ENCODE measurements around the gene LCE2A.
"Not testable (repeated sequence)": the region's sequence is repeated elsewhere in the genome, so short reads cannot be mapped to it uniquely, and the experiment has no call there.

The LCE2A gene, protein sequence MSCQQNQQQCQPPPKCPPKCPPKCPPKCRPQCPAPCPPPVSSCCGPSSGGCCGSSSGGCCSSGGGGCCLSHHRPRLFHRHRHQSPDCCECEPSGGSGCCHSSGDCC

DNA sequence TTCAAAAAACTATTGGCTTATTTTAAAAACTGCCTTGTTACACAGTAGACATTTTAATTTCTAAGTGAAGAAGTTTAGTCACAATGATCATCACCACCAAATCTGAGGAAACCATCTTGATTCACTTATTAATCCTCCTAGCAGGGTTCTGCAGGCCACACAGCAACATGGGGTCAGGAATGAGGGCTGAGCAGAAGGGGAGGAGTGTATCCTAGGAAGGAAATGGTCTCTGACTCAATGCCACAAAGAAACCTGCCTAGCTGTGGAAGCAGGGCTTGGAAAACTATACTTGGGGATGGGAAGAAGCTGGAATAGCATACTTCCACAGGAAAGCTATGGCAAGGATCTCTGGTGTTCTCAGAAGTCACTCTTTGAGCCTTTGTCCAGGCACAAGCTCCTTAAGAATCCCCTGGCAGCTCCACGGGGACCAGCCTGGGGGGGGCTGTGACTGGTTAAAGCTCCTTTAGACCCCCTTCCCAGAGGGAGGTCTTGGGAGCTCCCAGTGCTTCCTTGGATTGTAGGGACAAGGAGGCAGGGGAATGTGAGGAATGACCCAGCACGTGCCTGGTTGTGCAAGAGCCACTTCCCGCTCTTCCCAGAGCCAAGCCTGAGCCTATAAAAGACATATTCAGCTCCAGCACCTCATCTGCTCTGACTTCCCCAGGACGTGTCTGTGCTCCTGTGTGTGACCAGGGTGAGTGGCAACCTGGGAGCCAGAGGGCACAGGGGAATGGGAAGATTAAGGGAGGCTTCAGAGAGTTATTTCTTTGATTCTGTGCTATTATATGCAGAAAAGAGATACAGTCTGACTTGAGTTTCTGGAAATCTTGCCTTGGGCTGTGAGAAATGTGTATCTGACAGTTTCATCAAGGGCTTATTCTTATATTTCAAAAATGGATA lies at the start of gene LCE2A:
TSS of gene LCE2A (plus strand) at position 645 of the 900 bp plus-strand sequence. CDS start 557 bp downstream, outside the sequence.
- no peak for DNase-seq

DNA sequence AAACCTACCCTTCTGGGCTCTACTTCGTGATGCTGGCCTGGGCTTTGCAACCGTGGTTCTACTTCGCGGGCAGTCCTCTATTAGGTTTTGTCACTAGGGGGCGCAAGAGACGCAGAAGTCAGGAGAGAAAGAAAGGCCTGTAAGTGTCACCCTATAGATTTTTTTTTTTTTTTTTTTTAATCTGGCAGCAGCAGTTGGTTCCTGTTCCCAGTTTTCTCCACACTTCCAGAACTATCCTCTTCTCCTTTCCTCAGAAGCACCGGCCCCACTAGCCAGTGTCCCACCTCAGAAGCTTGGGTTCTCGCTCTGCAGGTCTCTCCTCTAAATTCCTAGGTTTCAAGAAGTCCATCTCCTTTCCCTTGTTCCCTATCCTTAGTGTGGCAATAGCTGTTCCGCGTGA lies 44.0 kb upstream of the LCE2A start:
- peak; percentile 18 for DNase-seq

DNA sequence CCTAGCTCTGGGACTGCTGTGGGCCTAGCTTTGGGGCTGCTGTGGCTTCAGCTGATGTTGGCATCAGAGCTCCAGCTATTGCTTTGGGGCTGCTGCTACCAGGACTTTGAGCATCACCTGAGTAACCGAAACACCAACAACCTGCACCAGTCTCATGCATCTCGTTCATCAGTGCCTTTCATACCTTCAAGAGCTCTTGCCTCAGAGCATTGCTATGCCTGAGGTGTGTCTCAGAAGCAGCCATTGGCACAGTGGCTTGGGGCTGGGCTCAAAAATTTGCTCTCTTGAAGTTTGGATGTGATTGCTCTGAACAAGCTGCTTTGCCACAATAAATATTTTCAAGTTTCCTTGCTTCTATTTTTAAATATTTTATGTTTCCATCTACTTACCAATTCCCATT lies 41.7 kb upstream of the LCE2A start:
- no peak for DNase-seq

DNA sequence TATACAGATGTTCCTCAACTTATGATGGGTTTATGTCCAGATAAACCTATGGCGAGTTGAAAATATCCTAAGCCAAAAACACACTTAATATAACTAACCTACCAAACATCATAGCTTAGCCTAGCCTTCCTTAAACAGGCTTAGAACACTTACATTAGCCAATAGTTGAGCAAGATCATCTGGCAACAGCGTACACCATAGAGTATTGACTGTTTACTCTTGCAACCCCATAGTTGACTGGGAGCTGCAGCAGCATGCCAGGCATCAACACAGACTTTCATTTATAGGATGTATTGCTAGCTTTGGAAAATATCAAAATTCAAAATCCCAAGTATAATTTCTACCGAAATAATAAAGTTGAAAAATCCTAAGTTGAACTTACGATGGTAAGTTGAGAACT lies 40.5 kb upstream of the LCE2A start:
- no peak for DNase-seq

DNA sequence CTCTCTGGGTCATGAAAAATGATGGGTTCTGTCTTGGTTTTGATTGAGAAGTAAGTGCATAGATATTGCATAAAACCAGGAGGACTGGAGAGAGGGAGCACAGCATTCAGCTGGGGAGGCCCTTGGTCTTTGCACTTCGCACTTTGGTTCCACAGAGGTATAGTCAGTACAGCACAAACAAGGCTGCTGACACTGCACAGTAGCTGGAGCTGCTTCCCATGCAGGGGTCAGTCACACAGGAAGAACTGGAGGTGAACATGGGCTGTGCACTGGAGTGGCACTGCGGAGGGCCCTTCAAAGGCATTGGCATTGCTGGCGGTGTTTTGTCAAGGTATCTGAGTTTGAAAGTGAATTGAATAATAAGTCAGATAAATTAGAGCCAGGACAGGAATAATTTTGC lies 39.5 kb upstream of the LCE2A start:
- no peak for DNase-seq

DNA sequence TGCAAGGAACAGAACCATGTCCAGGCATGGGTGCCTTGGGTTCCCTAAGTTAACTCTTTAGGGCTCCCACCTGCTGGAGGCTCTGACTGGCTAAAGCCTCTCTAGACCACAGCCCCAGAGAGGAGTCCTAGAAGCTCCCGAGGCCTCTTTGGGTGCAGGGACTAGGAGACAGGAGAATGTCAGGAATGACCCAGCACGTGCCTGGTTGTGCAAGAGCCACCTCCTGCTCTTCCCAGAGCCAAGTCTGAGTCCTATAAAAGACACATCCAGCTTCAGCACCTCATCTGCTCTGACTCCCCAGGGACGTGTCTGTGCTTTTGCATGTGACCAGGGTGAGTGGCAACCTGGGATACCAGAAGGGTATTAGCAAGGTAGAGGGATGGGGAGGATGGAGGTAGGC lies 35.0 kb upstream of the LCE2A start, which contains the start of gene LCE2D:
TSS of gene LCE2D (plus strand) at position 283 of the 400 bp plus-strand sequence. CDS start 726 bp downstream, outside the sequence.
- no peak for DNase-seq

DNA sequence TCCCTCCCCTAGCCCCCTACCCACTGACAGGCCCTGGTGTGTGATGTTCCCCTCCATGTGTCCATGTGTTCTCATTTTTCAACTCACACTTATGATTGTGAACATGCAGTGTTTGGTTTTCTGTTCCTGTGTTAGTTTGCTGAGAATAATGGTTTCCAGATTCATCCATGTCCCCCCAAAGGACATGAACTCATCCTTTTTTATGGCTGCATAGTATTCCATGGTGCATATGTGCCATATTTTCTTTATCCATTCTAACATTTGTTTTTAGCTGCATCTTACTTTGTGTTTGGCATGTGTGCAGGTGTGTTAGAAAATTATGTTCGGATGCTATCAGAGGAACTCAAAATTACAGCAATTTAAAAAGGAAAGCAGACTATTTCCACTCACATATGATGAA lies 32.0 kb upstream of the LCE2A start:
- DNase-seq, result not testable (repeated sequence)

DNA sequence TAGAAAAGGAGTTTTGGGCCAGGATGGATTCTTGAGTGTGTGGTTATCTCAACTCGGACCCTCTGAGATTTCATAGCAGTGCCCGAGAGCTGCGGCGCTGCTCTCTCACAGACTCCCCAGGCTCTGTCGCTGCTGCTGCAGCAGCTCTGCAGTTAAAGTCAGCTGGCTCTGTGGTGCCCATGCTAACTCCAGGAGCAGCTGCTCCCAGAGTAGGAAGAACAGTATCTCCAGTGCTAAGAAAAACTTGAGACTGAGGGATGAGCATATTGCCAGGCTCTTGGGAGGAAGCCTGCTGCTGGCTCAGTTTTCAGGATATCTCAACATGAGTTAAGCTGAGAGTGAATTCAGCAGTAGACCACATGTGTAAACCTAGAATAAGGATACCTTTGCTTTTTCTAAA lies 30.5 kb upstream of the LCE2A start:
- DNase-seq, result no peak

DNA sequence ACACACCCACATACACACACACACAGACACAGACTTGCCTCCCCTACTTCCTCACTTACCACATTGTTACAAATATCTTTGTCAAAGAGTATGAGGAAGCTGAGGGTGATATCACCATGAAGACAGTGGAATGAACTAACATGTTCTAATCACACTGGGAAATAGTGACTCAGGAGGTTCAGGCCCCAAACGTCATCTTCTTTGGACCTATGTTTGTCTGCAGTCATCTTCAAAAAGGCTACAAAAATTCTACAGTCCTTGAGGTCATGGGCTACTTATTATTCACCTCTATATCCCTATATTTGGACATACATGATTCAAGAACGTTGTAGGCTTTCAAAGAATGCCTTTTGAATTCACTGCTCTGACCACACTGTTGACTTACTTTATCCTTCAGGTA lies 25.1 kb upstream of the LCE2A start:
- DNase-seq, result no peak

DNA sequence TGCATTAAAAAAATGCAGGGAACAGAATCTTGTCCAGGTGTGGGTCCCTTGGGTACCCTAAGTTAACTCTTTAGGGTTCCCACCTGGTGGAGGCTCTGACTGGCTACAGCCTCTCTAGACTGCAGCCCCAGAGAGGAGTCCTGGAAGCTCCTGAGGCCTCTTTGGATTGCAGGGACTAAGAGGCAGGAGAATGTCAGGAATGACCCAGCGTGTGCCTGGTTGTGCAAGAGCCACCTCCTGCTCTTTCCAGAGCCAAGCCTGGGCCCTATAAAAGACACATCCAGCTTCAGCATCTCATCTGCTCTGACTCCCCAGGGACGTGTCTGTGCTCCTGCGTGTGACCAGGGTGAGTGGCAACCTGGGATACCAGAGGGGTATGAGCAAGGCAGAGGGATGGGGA lies 23.2 kb upstream of the LCE2A start, which contains the start of gene LCE2C:
TSS of gene LCE2C (plus strand) at position 297 of the 400 bp plus-strand sequence. CDS start 737 bp downstream, outside the sequence.
- not testable (repeated sequence) for DNase-seq

DNA sequence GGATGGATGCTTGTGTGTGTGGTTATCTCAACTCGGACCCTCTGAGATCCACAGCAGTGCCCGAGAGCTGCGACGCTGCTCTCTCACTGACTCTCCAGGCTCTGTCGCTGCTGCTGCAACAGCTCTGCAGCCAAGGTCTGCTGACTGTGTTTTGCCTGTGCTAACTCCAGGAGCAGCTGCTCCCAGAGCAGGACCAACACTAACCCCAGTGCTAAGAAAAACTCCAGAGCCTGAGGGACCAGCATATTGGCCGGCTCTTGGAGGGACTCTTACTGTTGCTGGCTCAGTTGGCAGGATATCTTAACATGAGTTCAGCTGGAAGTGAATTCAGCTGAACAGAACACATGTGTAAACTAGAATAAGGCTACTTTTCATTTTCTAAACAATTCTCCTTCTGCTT lies 18.7 kb upstream of the LCE2A start:
- DNase-seq, result no peak

DNA sequence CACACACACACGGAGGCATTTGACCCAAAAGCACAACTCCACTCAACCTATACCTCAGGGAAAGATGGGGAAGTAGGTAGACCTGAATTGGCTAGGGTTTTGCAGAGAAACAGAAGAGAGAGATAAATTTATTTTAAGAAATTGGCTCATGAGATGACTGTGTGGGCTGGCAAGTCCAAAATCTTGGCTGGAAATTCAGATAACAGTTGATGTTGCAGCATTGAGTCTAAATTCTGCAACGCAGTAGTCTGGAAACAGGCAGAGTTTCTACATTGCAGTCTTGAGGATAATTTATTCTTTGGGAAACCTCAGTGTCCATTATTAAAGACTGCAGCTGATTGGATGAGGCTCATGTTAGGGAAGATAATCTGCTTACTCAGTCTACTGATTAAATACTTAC lies 16.5 kb upstream of the LCE2A start:
- DNase-seq, result no peak

DNA sequence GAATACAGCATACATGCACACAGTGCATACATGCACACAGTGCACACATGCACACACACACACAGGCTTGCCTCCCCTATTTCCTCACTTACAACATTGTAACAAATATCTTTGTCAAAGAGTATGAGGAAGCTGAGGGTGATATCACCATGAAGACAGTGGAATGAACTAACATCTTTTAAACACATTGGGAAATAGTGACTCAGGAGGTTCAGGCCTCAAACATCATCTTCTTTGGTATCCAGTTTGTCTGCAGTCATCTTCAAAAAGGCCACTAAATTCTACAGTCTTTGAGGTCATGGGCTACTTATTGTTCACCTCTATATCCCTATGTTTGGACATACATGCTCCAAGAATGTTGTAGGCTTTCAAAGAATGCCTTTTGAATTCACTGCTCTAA lies 14.3 kb upstream of the LCE2A start:
- DNase-seq, result no peak

DNA sequence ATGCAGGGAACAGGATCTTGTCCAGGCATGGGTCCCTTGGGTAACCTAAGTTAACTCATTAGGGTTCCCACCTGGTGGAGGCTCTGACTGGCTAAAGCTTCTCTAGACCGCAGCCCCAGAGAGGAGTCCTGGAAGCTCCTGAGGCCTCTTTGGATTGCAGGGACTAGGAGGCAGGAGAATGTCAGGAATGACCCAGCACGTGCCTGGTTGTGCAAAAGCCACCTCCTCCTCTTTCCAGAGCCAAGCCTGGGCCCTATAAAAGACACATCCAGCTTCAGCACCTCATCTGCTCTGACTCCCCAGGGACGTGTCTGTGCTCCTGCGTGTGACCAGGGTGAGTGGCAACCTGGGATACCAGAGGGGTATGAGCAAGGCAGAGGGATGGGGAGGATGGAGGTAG lies 12.3 kb upstream of the LCE2A start, which contains the start of gene LCE2B:
TSS of gene LCE2B (plus strand) at position 301 of the 400 bp plus-strand sequence. CDS start 721 bp downstream, outside the sequence.
- DNase-seq, result not testable (repeated sequence)

DNA sequence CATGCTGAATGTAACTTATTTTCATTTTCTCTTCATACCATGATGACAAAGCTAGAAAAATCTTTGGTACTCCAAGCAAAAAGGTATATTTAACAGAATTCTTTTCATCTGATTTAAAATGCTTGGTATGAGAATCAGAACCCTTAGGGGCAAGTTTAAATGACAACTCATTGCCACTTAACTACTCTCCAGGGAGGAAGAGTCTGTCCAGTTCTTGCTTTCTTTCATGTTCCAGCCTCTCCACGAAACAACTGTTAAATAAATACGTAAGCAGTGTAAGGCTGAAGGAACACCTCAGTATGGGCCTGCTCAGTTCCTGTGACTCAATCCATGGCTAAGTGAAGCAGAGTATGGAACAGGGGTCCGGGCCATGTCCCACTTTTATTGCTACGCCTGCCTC lies 1.6 kb downstream of the LCE2A start:
- no peak for DNase-seq

DNA sequence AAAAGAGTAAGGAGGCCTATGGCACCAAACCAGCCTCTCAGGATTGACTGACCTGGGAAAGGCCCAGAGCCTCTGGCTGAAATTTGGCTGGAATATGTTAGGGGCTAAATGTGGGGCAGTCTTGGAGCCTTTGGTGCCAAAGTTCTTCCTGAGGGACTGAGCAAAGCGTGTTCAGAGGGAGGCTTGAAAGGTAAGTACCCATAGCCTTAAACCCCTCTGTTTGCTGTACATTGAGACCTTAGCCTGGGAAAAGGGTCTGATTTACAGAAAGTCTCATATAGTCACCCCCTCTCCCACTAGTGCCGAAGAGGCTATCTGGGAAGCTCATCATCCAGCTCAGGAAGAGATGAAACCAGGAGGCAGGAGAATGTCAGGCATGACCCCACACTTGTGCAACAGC lies 9.7 kb downstream of the LCE2A start, which contains the start of gene LCE4A:
TSS of gene LCE4A (plus strand) at position 301 of the 400 bp plus-strand sequence. CDS start 916 bp downstream, outside the sequence.
- DNase-seq, result no peak

DNA sequence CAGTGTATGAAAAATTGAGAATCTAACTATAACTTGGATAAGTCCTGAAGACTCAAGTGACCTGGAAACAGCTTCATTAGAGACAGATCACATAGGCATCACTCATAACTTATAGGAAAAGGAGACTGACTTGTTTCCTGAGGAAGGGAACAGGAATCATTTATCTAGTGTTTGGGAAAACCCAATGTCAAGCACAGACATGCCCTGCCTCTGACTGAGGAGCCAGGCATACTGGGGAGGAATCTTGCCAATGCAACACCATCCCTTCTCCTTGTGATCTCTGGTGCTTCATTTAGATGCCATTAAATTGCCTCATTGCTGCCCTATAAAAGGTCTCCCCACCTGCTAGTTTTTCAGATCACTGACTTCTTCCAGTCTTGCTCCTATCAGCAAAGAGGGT lies 20.1 kb downstream of the LCE2A start:
- no peak for DNase-seq

DNA sequence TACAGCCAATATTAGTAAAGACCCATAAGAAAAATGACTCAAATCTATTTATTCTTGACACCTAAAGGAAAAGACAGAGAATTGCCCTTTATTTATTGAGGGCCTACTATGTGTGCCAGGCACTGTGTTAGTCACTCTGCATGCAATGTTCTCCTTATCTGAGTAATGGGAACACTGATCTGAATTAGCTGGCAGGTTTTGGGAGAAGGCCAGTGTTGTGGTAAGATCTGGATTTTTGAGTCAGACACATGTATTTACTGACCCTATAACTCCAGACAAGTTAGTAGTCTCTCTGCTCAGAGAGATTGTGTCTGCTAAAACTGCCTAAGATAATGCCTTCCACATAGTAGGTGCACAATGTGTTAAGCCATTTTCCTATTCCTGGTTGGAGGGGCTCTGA lies 27.1 kb downstream of the LCE2A start:
- DNase-seq, result no peak

DNA sequence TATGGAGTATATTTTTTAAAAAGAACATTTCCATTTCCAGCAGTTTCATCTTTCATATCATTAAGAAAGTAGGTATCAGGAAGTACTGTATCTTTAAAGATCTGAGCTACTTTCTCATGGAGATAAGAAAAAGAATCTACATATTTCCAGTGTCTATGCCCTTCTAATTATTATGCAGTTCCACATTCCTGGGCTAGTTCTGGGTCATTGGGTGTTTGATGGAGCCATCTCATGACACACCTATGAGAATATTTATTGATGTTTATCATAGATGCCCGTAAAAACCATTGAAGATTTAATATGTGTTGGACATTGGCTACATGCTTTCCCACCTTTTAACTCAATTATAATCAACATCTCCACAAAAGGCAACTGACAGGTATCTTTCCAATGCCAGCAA lies 30.8 kb downstream of the LCE2A start:
- no peak for DNase-seq

DNA sequence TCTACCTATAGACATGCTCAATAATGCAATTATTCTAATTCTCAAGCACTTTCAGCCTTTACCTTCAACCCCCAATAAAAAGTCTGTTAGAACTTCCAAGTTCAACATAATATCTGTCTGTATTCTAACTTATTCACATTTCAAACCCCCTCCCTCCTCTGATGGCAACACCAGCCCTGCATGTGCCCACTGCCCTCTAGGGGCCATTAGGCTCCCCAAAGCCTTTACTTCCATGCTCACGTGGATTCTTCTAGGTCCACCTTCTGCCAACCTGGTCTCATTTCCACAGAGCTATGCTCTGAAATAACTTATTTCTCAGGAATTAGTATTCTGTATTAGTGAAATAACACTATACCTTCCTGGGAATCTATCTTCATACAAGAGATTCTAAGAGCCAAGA lies 37.5 kb downstream of the LCE2A start:
- no peak for DNase-seq

DNA sequence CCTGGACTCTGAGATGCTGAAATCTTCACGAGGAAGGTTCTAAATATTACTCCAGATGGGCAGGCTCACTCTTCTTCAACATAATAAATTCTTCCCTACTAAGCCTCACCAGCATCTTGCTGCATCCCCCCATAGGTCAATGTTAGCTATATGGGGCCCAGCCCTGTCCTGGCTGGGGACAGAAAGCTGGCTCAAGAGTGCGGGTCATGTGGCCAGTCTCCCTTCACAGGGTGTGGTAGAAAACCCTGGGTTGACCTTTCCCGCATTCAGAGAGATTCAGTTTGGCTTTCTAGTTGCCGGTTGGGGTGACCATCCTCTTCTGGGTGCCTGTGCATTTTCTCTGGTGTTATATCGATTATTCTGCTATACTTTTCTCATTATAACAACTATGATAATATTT lies 39.9 kb downstream of the LCE2A start:
- no peak for DNase-seq

DNA sequence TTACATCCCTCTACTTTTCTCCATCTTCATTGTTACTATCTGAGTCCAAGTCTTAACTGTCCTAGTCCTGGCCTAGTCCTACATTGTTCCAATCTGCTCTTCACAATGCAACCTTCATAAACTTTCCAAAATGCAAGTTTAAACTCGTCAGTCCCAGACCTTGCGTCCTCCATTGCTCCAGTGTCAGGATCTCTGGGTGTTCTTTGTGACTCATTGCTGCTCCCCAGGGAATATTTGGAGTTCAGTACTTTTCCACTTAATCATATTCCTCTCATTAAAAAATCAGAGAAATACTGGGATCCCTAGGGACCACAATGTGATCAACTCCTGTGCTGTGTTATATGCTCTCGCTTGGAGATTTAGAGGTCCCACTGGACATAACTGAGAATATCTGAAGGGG lies 41.7 kb downstream of the LCE2A start:
- no peak for DNase-seq

DNA sequence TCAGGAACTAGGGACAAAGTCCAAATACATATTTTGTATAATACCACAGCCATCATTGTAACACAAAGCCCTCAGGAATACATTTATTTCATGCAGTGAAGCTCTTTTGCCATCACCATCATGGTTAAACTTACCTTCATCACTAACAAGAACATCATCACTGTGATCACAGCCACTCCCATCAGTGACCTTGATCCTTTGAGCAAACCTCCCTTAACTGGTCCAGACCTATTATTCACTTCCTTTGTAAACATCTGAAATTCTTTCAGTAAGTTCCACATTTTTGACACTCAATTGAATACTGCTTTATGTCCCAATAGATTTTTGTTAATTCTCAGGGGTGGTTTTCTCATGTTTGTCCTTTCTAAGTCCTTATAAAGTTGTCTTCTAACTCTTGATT lies 43.5 kb downstream of the LCE2A start:
- no peak for DNase-seq

Measured in activated T-cell treated with anti-CD3 and anti-CD28 coated beads for 4 hours (primary cell).